Measurements from ENCODE around the gene UBTD2.
A peak's percentile ranks its signal among the peaks of the same experiment; 100 is the strongest.

The UBTD2 gene

GRCh38 chr5:172166030-172166826 is 117.3 kb downstream of the UBTD2 start:
- TF ChIP-seq, protein P1, sequence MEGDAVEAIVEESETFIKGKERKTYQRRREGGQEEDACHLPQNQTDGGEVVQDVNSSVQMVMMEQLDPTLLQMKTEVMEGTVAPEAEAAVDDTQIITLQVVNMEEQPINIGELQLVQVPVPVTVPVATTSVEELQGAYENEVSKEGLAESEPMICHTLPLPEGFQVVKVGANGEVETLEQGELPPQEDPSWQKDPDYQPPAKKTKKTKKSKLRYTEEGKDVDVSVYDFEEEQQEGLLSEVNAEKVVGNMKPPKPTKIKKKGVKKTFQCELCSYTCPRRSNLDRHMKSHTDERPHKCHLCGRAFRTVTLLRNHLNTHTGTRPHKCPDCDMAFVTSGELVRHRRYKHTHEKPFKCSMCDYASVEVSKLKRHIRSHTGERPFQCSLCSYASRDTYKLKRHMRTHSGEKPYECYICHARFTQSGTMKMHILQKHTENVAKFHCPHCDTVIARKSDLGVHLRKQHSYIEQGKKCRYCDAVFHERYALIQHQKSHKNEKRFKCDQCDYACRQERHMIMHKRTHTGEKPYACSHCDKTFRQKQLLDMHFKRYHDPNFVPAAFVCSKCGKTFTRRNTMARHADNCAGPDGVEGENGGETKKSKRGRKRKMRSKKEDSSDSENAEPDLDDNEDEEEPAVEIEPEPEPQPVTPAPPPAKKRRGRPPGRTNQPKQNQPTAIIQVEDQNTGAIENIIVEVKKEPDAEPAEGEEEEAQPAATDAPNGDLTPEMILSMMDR (IDR thresholded peaks at IDR 0.05; ENCODE audit: control insufficient read depth, extremely low read depth, insufficient read depth), result no peak
- no peak for DNase-seq (ENCODE audit: low read depth)
- no peak overlapping the region for H3K4me3 ChIP-seq (ENCODE audit: low read depth, low read length)

- DNase-seq (ENCODE audit: low read depth), result no peak
- TF ChIP-seq, protein P1 (IDR thresholded peaks at IDR 0.05; ENCODE audit: control insufficient read depth, extremely low read depth, insufficient read depth), result no peak
- no peak overlapping the region for H3K4me3 ChIP-seq (ENCODE audit: low read depth, low read length)
Observed at GRCh38 chr5:172165465-172165864, 118.1 kb downstream of the UBTD2 start.

GRCh38 chr5:172164769-172165212 is 118.8 kb downstream of the UBTD2 start:
- TF ChIP-seq, protein P1 (IDR thresholded peaks at IDR 0.05; ENCODE audit: control insufficient read depth, extremely low read depth, insufficient read depth), result no peak
- no peak overlapping the region for H3K4me3 ChIP-seq (ENCODE audit: low read depth, low read length)
- DNase-seq (ENCODE audit: low read depth), result no peak

- H3K4me3 ChIP-seq (ENCODE audit: low read depth, low read length), result no peak overlapping the region
- DNase-seq (ENCODE audit: low read depth), result no peak
- TF ChIP-seq, protein P1 (IDR thresholded peaks at IDR 0.05; ENCODE audit: control insufficient read depth, extremely low read depth, insufficient read depth), result no peak
Observed at GRCh38 chr5:172163346-172163745, 120.2 kb downstream of the UBTD2 start.

DNA sequence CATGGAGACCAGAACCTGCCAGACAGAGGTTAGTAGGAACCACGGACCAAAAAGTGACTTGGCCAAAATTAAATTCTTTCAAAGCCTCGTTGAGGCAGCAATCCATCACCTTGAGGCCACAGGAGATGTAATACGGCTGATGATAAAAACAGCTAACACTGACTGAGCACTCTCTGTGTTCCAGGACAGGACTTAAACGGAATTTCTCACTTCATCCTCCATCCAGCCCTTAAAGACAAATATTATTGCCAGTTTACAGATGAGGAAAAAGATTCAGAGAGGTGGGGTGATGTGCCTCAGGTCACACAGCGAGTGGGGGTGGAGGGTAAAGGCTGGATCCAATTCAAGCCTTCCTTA is 120.6 kb downstream of the UBTD2 start:
- TF ChIP-seq, protein P1 (IDR thresholded peaks at IDR 0.05; ENCODE audit: control insufficient read depth, extremely low read depth, insufficient read depth), result no peak
- no peak overlapping the region for H3K4me3 ChIP-seq (ENCODE audit: low read depth, low read length)
- no peak for DNase-seq (ENCODE audit: low read depth)

- no peak for DNase-seq (ENCODE audit: low read depth)
- TF ChIP-seq, protein P1 (IDR thresholded peaks at IDR 0.05; ENCODE audit: control insufficient read depth, extremely low read depth, insufficient read depth), result 0 out of 2 replicates have a peak, but pooled peaks have one; percentile 1
- H3K4me3 ChIP-seq (ENCODE audit: low read depth, low read length), result no peak overlapping the region
Observed at GRCh38 chr5:172162323-172162986, 121.1 kb downstream of the UBTD2 start.

All from LNCaP clone FGC (cell line).